ENCODE results near the gene DPYSL4.

DNA sequence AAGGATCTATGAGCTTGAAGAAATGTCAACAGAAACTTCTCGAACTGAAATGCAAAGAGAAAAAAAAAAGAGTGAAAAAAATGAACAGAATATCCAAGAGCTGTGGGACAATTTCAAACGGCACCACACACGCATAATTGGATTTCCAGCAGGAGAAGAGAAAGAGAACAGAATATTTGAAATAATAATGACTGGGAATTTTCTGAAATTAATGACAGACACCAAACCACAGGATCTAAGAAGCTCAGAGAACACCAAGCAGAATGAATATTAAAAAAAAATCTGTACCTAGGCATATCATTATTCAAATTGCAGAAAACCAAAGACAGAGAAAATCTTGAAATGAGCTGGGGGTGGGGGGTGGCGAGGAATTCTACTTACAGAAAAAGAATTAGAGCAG lies 27.2 kb downstream of the DPYSL4 start:
- TF ChIP-seq, protein P1, sequence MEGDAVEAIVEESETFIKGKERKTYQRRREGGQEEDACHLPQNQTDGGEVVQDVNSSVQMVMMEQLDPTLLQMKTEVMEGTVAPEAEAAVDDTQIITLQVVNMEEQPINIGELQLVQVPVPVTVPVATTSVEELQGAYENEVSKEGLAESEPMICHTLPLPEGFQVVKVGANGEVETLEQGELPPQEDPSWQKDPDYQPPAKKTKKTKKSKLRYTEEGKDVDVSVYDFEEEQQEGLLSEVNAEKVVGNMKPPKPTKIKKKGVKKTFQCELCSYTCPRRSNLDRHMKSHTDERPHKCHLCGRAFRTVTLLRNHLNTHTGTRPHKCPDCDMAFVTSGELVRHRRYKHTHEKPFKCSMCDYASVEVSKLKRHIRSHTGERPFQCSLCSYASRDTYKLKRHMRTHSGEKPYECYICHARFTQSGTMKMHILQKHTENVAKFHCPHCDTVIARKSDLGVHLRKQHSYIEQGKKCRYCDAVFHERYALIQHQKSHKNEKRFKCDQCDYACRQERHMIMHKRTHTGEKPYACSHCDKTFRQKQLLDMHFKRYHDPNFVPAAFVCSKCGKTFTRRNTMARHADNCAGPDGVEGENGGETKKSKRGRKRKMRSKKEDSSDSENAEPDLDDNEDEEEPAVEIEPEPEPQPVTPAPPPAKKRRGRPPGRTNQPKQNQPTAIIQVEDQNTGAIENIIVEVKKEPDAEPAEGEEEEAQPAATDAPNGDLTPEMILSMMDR (IDR thresholded peaks at IDR 0.05): no peak
- TF ChIP-seq POLR2A (IDR thresholded peaks at IDR 0.05): no peak

All from Peyer's patch (tissue), 4 donors.